HepG2 (cell line): ENCODE results near the gene RPS6KB2. TPM values are rescaled to one million over a fixed set of nuclear protein-coding genes. Genes with fewer than 3 reads are reported as not detected.

Experiments
- CCAR2 ChIP-seq: fragments of 200-400 bp; formaldehyde crosslinking; optimal IDR thresholded peaks from 2 replicates; pipeline ENCODE3; 2018; ENCODE audit warnings: low read depth, mild to moderate bottlenecking, low read length, moderate library complexity
- E2F5 ChIP-seq: sonication (generic); formaldehyde crosslinking; conservative IDR thresholded peaks from 2 replicates; pipeline ENCODE4 v1.4.0; 2020; ENCODE audit warnings: missing genetic modification reagents
- MXD1 ChIP-seq: sonication (generic); formaldehyde crosslinking; IDR thresholded peaks from 2 replicates; pipeline ENCODE4 v1.4.0; 2020; ENCODE audit warnings: mild to moderate bottlenecking, missing genetic modification reagents
- RFX1 ChIP-seq: fragments of 450-650 bp; IDR thresholded peaks from 2 replicates; pipeline ENCODE4 v1.6.1; 2017
- ZNF121 ChIP-seq: sonication (generic); formaldehyde crosslinking; IDR thresholded peaks from 2 replicates; pipeline ENCODE4 v1.5.0; 2020; ENCODE audit warnings: mild to moderate bottlenecking, missing genetic modification reagents
- ZNF235 ChIP-seq: sonication (generic); formaldehyde crosslinking; IDR thresholded peaks from 2 replicates; pipeline ENCODE4 v1.8.1; 2023; ENCODE audit warnings: mild to moderate bottlenecking, missing genetic modification reagents, borderline replicate concordance
- ZNF251 ChIP-seq: sonication (generic); formaldehyde crosslinking; IDR thresholded peaks from 2 replicates; pipeline ENCODE4 v1.9.0; 2021; ENCODE audit warnings: mild to moderate bottlenecking, missing genetic modification reagents
- ZNF274 ChIP-seq: sonication (generic); formaldehyde crosslinking; IDR thresholded peaks from 2 replicates; pipeline ENCODE4 v1.5.1; 2020; ENCODE audit warnings: mild to moderate bottlenecking, missing genetic modification reagents
- ZNF275 ChIP-seq: sonication (generic); formaldehyde crosslinking; IDR thresholded peaks from 2 replicates; pipeline ENCODE4 v1.8.0; 2022; ENCODE audit warnings: missing genetic modification reagents, mild to moderate bottlenecking, inconsistent platforms, borderline replicate concordance
- ZNF350 ChIP-seq: sonication (generic); formaldehyde crosslinking; IDR thresholded peaks from 2 replicates; pipeline ENCODE4 v1.4.0; 2020; ENCODE audit warnings: mild to moderate bottlenecking, low read depth, missing genetic modification reagents, borderline replicate concordance
- ZNF883 ChIP-seq: sonication (generic); formaldehyde crosslinking; IDR thresholded peaks from 2 replicates; pipeline ENCODE4 v1.5.1; 2020; ENCODE audit warnings: mild to moderate bottlenecking, missing genetic modification reagents; ENCODE audit errors: not compliant biosample characterization
- polyA plus RNA-seq, 8 experiments: library from polyadenylated mRNA; depleted of rRNA in 3 of 8; stranded (reverse) in 7 of 8; unstranded in 1 of 8; fragments of >200 nt; fragmentation: Illumina TruSeq in 4 of 8; extraction: Trizol in 4 of 8; gene quantifications; 2 replicates each; pipeline versions ENCODE4 v1.2.1 to v1.2.3, GENCODE V29; 2011 to 2016; ENCODE audit warnings: low read depth in 4 of 8, missing spikeins in 1 of 8, mixed read lengths in 1 of 8; ENCODE audit not compliant: insufficient read depth in 1 of 8
- total RNA-seq, 5 experiments: library from RNA; depleted of rRNA; stranded (reverse); fragments of >200 nt; fragmentation: Illumina TruSeq; extraction: Trizol; gene quantifications; 2 replicates each; pipeline ENCODE4 v1.2.3, GENCODE V29; 2016; ENCODE audit warnings: low read depth in 1 of 5
- TF ChIP-seq, protein P1 (sequence below): sonication (generic); IDR thresholded peaks from 2 replicates; pipeline ENCODE4 v1.6.1; 2016; ENCODE audit warnings: low read depth, borderline replicate concordance
- TF ChIP-seq, protein P2 (sequence below): sonication (generic); formaldehyde crosslinking; IDR thresholded peaks from one replicate; pipeline ENCODE4 v1.5.1; 2020; ENCODE audit warnings: mild to moderate bottlenecking, missing genetic modification reagents; ENCODE audit errors: not compliant biosample characterization

RPS6KB2 gene
- total and polyA plus RNA-seq, 2 of the 13 experiments (the other 11 are each of a cell fraction or from before 2014, with no cell fraction given) = 52.9 to 54.8 TPM

DNA sequence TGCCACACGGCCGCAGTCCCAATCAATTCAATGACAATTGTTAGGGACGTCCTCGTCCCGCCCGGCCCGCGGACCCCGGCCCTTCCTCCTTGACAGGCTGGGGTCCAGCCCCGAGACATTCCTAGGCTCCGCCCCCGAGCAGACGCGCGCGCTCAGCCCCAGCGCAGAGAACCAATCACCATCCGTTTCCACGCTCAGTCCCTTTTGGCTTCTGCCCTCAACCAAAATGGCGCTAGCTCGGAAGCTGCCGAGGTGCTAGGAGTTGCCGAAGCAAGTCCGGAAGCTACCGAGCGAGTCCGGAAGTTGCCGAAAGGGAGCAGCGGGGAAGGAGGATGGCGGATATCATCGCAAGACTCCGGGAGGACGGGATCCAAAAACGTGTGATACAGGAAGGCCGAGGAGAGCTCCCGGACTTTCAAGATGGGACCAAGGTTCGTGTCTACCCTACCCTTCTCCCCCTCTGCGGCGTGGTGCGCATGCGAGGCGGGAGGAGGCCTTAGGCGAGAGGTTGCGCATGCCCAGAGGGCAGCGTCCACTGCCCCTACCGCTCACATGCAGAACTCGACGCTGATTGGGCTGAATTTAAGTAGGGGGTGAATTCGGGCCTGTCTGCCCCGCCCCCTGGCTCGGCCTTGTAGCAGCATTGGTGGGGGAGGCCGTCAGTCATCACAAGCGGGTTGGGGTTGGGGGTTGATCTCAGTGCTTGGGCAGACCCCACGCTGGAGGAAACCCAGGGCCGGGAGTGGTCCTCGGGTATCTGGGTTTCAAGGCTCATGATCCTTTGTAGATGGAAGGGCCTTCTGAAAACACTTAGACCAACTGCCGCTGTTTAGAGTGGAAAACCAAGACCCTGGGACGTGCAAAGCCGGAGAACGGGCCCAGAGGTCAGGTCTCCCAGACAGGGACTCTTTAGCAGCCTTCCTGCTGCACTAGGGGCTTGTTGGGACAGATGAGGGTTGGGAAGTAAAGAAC is 54.8 kb downstream of the RPS6KB2 start, which contains the start of gene AIP (continued):
- TF ChIP-seq MXD1 (CRISPR knock-in tag) (peak; percentile 92), ZNF883 (peak; percentile 100), RFX1 (no peak), ZNF350 (peak; percentile 93), ZNF235 (CRISPR knock-in tag) (peak; percentile 96; the same call in 1 of the 2 replicates), CCAR2 (no peak), E2F5 (peak; percentile 68), ZNF275 (CRISPR knock-in tag) (peak; percentile 98; the same call in 1 of the 2 replicates), ZNF121 (no peak), ZNF274 (CRISPR knock-in tag) (peak; percentile 99), ZNF251 (peak; percentile 95)
- TF ChIP-seq, protein P1, sequence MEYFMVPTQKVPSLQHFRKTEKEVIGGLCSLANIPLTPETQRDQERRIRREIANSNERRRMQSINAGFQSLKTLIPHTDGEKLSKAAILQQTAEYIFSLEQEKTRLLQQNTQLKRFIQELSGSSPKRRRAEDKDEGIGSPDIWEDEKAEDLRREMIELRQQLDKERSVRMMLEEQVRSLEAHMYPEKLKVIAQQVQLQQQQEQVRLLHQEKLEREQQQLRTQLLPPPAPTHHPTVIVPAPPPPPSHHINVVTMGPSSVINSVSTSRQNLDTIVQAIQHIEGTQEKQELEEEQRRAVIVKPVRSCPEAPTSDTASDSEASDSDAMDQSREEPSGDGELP = no peak
- TF ChIP-seq, protein P2, sequence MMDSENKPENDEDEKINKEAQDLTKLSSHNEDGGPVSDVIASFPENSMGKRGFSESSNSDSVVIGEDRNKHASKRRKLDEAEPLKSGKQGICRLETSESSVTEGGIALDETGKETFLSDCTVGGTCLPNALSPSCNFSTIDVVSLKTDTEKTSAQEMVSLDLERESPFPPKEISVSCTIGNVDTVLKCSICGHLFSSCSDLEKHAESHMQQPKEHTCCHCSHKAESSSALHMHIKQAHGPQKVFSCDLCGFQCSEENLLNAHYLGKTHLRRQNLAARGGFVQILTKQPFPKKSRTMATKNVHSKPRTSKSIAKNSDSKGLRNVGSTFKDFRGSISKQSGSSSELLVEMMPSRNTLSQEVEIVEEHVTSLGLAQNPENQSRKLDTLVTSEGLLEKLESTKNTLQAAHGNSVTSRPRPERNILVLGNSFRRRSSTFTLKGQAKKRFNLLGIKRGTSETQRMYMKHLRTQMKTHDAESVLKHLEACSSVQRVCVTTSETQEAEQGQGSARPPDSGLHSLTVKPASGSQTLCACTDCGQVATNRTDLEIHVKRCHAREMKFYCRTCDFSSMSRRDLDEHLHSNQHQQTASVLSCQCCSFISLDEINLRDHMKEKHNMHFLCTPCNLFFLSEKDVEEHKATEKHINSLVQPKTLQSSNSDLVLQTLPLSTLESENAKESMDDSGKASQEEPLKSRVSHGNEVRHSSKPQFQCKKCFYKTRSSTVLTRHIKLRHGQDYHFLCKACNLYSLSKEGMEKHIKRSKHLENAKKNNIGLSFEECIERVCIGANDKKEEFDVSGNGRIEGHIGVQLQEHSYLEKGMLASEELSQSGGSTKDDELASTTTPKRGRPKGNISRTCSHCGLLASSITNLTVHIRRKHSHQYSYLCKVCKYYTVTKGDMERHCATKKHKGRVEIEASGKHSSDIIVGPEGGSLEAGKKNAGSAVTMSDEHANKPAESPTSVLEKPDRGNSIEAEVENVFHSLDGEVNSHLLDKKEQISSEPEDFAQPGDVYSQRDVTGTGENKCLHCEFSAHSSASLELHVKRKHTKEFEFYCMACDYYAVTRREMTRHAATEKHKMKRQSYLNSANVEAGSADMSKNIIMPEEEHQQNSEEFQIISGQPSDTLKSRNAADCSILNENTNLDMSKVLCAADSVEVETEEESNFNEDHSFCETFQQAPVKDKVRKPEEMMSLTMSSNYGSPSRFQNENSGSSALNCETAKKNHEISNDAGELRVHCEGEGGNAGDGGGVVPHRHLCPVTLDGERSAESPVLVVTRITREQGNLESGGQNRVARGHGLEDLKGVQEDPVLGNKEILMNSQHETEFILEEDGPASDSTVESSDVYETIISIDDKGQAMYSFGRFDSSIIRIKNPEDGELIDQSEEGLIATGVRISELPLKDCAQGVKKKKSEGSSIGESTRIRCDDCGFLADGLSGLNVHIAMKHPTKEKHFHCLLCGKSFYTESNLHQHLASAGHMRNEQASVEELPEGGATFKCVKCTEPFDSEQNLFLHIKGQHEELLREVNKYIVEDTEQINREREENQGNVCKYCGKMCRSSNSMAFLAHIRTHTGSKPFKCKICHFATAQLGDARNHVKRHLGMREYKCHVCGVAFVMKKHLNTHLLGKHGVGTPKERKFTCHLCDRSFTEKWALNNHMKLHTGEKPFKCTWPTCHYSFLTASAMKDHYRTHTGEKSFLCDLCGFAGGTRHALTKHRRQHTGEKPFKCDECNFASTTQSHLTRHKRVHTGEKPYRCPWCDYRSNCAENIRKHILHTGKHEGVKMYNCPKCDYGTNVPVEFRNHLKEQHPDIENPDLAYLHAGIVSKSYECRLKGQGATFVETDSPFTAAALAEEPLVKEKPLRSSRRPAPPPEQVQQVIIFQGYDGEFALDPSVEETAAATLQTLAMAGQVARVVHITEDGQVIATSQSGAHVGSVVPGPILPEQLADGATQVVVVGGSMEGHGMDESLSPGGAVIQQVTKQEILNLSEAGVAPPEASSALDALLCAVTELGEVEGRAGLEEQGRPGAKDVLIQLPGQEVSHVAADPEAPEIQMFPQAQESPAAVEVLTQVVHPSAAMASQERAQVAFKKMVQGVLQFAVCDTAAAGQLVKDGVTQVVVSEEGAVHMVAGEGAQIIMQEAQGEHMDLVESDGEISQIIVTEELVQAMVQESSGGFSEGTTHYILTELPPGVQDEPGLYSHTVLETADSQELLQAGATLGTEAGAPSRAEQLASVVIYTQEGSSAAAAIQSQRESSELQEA (CRISPR knock-in tag) = peak; percentile 96
